Hepatocyte (in vitro differentiated cells): ENCODE results near the gene HIP1.

Experiments
- CTCF ChIP-seq: fragments of 200-600 bp; sonication (generic); IDR thresholded peaks from 2 replicates; pipeline ENCODE4 v1.5.1; 2016; ENCODE audit warnings: antibody characterized with exemption, mild to moderate bottlenecking; ENCODE audit not compliant: poor library complexity
- EZH2 ChIP-seq: fragments of 200-600 bp; sonication (generic); IDR thresholded peaks from 2 replicates; pipeline ENCODE4 v1.6.1; 2016; ENCODE audit warnings: antibody characterized with exemption, mild to moderate bottlenecking, borderline replicate concordance
- EZH2phosphoT487 ChIP-seq: fragments of 200-600 bp; sonication (generic); IDR thresholded peaks from one replicate; pipeline ENCODE4 v1.6.1; 2018; ENCODE audit warnings: antibody characterized with exemption, mild to moderate bottlenecking, low read depth, moderate library complexity; ENCODE audit not compliant: unreplicated experiment, severe bottlenecking

GRCh38 chr7:75595766-75596165 is 143.0 kb downstream of the HIP1 start:
- TF ChIP-seq CTCF (no peak), EZH2 (no peak), EZH2phosphoT487 (no peak)
